ENCODE results near the gene RAD54L2. TPM values are rescaled to one million over a fixed set of nuclear protein-coding genes. Genes with fewer than 3 reads are reported as not detected.

RAD54L2 gene
- total RNA-seq, result 10 to 100 TPM; 17.6 to 37.6 (median 24.1) TPM

GRCh38 chr3:51538459-51539290 lies at the start of gene RAD54L2:
Gene RAD54L2, plus strand, starts transcription at chr3:51538719. Its CDS starts 51,702 bp downstream, at chr3:51590421.
- TF ChIP-seq CTCF (IDR thresholded peaks at IDR 0.05), result no peak
- ATAC-seq (ENCODE audit: low FRiP score), result peak; percentile 96
- DNase-seq (ENCODE audit: low spot score), result peak; percentile 33

- DNase-seq (ENCODE audit: low spot score), result peak; percentile 85
- ATAC-seq (ENCODE audit: low FRiP score), result peak; percentile 95
- TF ChIP-seq CTCF (IDR thresholded peaks at IDR 0.05), result no peak
Observed at GRCh38 chr3:51498876-51499738, 39.4 kb upstream of the RAD54L2 start.

GRCh38 chr3:51500632-51501131 lies 37.8 kb upstream of the RAD54L2 start:
- no peak for DNase-seq (ENCODE audit: low spot score)
- no peak for TF ChIP-seq CTCF (IDR thresholded peaks at IDR 0.05)
- no peak for ATAC-seq (ENCODE audit: low FRiP score)

GRCh38 chr3:51501833-51502561 lies 36.5 kb upstream of the RAD54L2 start:
- ATAC-seq (ENCODE audit: low FRiP score), result no peak
- TF ChIP-seq CTCF (IDR thresholded peaks at IDR 0.05), result peak in 2 of 3 donors; percentile 58 to 72
- DNase-seq (ENCODE audit: low spot score), result peak; percentile 78

- DNase-seq (ENCODE audit: low spot score), result no peak
- ATAC-seq (ENCODE audit: low FRiP score), result no peak
Observed at GRCh38 chr3:51502562-51502910, 36.0 kb upstream of the RAD54L2 start.

More at GRCh38 chr3:51502562-51502910, 36.0 kb upstream of the RAD54L2 start:
- no peak for TF ChIP-seq CTCF (IDR thresholded peaks at IDR 0.05)
